Sigmoid colon (tissue), 7 donors: ENCODE measurements around the gene FGF12. TPM values are rescaled to one million over a fixed set of nuclear protein-coding genes. Genes with fewer than 3 reads are reported as not detected.

Experiments
- DNase-seq: peaks from one replicate; pipeline ENCODE4 v3.0.0-alpha.2; 2019
- H3K27ac ChIP-seq, 4 donors: fragments of 200-600 bp; sonication (generic); one replicate each; pipeline ENCODE4 v1.5.1; 2016 to 2019; ENCODE audit warnings: mild to moderate bottlenecking in 1 of 4
- H3K27me3 ChIP-seq, 3 donors: fragments of 200-600 bp; sonication (generic); one replicate each; pipeline ENCODE4 v1.5.1; 2019; ENCODE audit warnings: mild to moderate bottlenecking in 1 of 3
- H3K36me3 ChIP-seq, 4 donors: fragments of 200-600 bp; sonication (generic); one replicate each; pipeline ENCODE4 v1.5.1; 2016 to 2019
- H3K4me1 ChIP-seq, 4 donors: fragments of 200-600 bp; sonication (generic); one replicate each; pipeline ENCODE4 v1.5.1; 2017 to 2019
- H3K4me3 ChIP-seq, 4 donors: fragments of 200-600 bp; sonication (generic); one replicate each; pipeline ENCODE4 v1.5.1; 2017 to 2019; ENCODE audit warnings: mild to moderate bottlenecking in 2 of 4, moderate library complexity in 1 of 4
- H3K9me3 ChIP-seq, 4 donors: fragments of 200-600 bp in 3 of 4; sonication (generic) in 3 of 4; one replicate each; pipeline versions ENCODE4 v1.5.1 to v1.6.1; 2013 to 2019
- EP300 ChIP-seq, 4 donors: sonication (generic); formaldehyde crosslinking; IDR thresholded peaks; one replicate each; pipeline ENCODE4 v1.6.1; 2017; ENCODE audit warnings: antibody characterized with exemption in 4 of 4
- POLR2A ChIP-seq, 2 donors: fragments of 450-650 bp; IDR thresholded peaks; one replicate each; pipeline ENCODE4 v1.6.1; 2016; ENCODE audit warnings: antibody characterized with exemption in 2 of 2, mild to moderate bottlenecking in 2 of 2, moderate library complexity in 2 of 2
- POLR2AphosphoS5 ChIP-seq, 4 donors: sonication (generic); formaldehyde crosslinking; IDR thresholded peaks; one replicate each; pipeline ENCODE4 v1.6.1; 2017; ENCODE audit warnings: antibody characterized with exemption in 4 of 4
- WGBS, 2 donors: extraction: QIAGEN DNeasy Blood & Tissue Kit; methylation state at CpG; one replicate each; pipeline ENCODE4 v1.1.7; 2013; 5-methylcytosine and 5-hydroxymethylcytosine counted together
- intact Hi-C: fragments of 100-400 bp; cut with DNase I; formaldehyde crosslinking; loops from one replicate; pipeline ENCODE4 v1.15.1; 2023
- polyA plus RNA-seq, 3 donors: library from polyadenylated mRNA; stranded (reverse); fragments of 200-250 nt; gene quantifications; one replicate each; pipeline ENCODE4 v1.2.3, GENCODE V29; 2013
- total RNA-seq, 4 donors: library from RNA; depleted of rRNA; stranded (reverse); fragments of >200 nt; gene quantifications; one replicate each; pipeline ENCODE4 v1.1.0, GENCODE V29; 2016
- TF ChIP-seq, protein P1 (sequence below), 4 experiments: fragments of 450-650 bp in 3 of 4; fragments of 200-600 bp in 1 of 4; IDR thresholded peaks; one replicate each; pipeline ENCODE4 v1.5.1; 2016 to 2019; ENCODE audit warnings: antibody characterized with exemption in 4 of 4, mild to moderate bottlenecking in 3 of 4, moderate library complexity in 2 of 4
- donor health status: healthy with polysubstance abuse.
- donor health status: Bipolar disorder and iron deficiency.
- donor health status: healthy.

FGF12 gene
- total and polyA plus RNA-seq, 7 donors: 0.32 to 7.8 (median 1.8) TPM

DNA sequence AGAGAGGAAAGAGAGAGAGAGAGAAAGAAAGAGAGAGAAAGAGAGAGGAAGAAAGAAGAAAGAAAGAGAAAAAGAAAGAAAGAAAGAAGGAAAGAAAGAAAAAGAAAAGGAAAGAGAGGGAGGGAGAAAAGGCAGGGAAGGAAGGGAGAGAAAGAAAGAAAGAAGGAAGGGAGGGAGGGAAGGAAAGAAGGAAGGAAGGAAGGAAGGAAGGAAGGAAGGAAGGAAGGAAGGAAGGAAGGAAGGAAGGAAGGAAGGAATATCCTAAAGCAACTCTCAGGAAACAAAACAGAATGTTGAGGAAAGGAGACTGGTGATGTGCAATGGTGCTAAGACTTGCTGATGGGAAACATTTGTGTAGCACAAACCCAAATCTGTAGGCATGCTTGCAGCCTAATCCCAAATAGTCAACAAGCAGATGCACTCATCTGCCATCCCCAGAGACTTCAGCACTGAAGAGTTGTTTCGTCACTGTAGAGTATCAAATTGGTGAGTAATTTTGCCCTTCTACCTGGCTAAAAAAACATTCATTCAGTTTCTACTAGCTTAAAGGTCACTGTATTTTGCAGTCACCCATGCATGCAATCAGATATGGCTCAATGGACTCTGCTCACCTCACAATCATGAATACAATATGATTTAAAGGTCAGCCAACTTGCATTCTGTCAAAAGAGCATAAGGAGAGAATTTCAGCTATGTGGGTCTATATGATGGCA lies 480.3 kb downstream of the FGF12 start:
- Histone ChIP-seq H3K9me3 (no peaks in the 10 kb centered on the region), H3K27ac (no peak overlapping the region), H3K4me3 (no peak overlapping the region), H3K27me3 (no peaks in the 10 kb centered on the region), H3K36me3 (no peaks in the 10 kb centered on the region), H3K4me1 (no peaks in the 10 kb centered on the region)
- intact Hi-C loops: no loop called here
- 53 to 79% methylated on average over 1 of the region's 1 CpG for WGBS, 2 donors
- TF ChIP-seq, protein P1, sequence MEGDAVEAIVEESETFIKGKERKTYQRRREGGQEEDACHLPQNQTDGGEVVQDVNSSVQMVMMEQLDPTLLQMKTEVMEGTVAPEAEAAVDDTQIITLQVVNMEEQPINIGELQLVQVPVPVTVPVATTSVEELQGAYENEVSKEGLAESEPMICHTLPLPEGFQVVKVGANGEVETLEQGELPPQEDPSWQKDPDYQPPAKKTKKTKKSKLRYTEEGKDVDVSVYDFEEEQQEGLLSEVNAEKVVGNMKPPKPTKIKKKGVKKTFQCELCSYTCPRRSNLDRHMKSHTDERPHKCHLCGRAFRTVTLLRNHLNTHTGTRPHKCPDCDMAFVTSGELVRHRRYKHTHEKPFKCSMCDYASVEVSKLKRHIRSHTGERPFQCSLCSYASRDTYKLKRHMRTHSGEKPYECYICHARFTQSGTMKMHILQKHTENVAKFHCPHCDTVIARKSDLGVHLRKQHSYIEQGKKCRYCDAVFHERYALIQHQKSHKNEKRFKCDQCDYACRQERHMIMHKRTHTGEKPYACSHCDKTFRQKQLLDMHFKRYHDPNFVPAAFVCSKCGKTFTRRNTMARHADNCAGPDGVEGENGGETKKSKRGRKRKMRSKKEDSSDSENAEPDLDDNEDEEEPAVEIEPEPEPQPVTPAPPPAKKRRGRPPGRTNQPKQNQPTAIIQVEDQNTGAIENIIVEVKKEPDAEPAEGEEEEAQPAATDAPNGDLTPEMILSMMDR (IDR thresholded peaks at IDR 0.05): no peak
- TF ChIP-seq EP300 (IDR thresholded peaks at IDR 0.05) (no peak), POLR2A (IDR thresholded peaks at IDR 0.05) (no peak), POLR2AphosphoS5 (IDR thresholded peaks at IDR 0.05) (no peak)
- DNase-seq: no peak

- Histone ChIP-seq H3K27ac (no peak overlapping the region), H3K27me3 (no peaks in the 10 kb centered on the region), H3K9me3 (no peaks in the 10 kb centered on the region), H3K4me1 (no peaks in the 10 kb centered on the region), H3K36me3 (no peaks in the 10 kb centered on the region), H3K4me3 (no peak overlapping the region)
- intact Hi-C loops: no loop called here
- DNase-seq: no peak
- TF ChIP-seq POLR2AphosphoS5 (IDR thresholded peaks at IDR 0.05) (no peak), EP300 (IDR thresholded peaks at IDR 0.05) (no peak), POLR2A (IDR thresholded peaks at IDR 0.05) (no peak)
- TF ChIP-seq, protein P1 (IDR thresholded peaks at IDR 0.05): no peak
- 67 to 84% methylated on average over 1 of the region's 1 CpG for WGBS, 2 donors
Measured at GRCh38 chr3:192244591-192244990, 482.8 kb downstream of the FGF12 start.

DNA sequence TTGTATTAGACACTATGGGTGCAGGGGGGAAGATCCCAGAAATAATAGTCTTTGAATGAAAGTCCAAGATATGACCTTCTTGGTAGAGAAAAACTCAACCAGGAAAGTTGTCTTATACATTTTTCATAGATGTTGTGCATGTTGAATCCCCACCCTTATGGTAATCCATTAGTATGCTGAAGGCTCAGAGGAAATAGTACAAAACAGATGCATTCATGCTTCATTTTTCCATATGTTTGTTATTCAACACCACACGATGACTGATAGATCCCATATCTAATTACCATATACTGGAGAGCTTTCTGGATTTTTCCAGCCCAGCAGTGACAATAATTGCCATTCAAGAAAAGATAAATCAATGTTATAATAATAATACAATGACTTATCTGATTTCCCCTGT lies 487.4 kb downstream of the FGF12 start:
- TF ChIP-seq POLR2A (IDR thresholded peaks at IDR 0.05): no peak
- no peak for TF ChIP-seq POLR2AphosphoS5 (IDR thresholded peaks at IDR 0.05)
- TF ChIP-seq EP300 (IDR thresholded peaks at IDR 0.05): no peak
- TF ChIP-seq, protein P1 (IDR thresholded peaks at IDR 0.05): no peak

DNA sequence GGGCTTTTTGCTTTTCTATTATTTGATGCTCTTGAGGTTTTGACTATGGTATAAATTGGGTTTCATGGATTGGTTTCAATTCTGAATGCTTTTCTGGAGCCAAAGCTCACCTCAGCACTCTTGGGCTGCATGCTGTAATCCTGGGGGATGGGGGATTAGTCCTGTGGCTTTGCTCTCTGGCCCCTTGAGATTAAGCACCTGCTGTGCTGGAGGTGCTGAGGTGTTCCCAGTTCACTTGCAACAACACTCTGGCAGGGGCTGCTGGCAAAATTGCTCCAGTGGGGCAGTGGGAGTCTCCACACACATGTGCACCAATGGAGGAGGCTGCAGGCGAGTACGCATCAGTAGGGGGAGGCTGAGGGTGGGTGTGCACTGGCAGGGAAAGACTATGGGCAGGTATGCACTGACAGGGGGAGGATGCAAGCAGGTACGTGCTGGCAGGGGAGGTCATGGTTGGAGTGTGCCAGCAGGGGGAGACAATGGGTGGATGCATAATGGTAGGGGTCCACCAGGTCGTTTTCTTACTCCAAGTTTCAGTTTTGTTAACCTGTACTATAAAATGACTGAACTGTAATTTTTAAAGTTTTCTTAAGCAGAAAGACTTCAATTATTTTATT lies 489.2 kb downstream of the FGF12 start:
- DNase-seq: no peak
- no peak overlapping the region for H3K27ac ChIP-seq
- no peaks in the 10 kb centered on the region for H3K4me1 ChIP-seq
- no peaks in the 10 kb centered on the region for H3K9me3 ChIP-seq
- H3K4me3 ChIP-seq: no peak overlapping the region
- TF ChIP-seq EP300 (IDR thresholded peaks at IDR 0.05) (no peak), POLR2AphosphoS5 (IDR thresholded peaks at IDR 0.05) (no peak), POLR2A (IDR thresholded peaks at IDR 0.05) (no peak)
- TF ChIP-seq, protein P1 (IDR thresholded peaks at IDR 0.05): no peak
- WGBS, 2 donors: 43 to 70% methylated on average over 4 of the region's 4 CpGs
- H3K27me3 ChIP-seq: no peaks in the 10 kb centered on the region
- intact Hi-C loops: no loop called here
- no peaks in the 10 kb centered on the region for H3K36me3 ChIP-seq

More for the DNA sequence above, 487.4 kb downstream of the FGF12 start:
- intact Hi-C loops: no loop called here
- H3K9me3 ChIP-seq: no peaks in the 10 kb centered on the region
- H3K4me1 ChIP-seq: no peaks in the 10 kb centered on the region
- 68 to 84% methylated on average over 1 of the region's 1 CpG for WGBS, 2 donors
- no peaks in the 10 kb centered on the region for H3K27me3 ChIP-seq
- no peak overlapping the region for H3K27ac ChIP-seq
- no peak overlapping the region for H3K4me3 ChIP-seq
- H3K36me3 ChIP-seq: no peaks in the 10 kb centered on the region
- no peak for DNase-seq
